Measurements from ENCODE around the gene FCER2.
A peak's percentile ranks its signal among the peaks of the same experiment; 100 is the strongest.

Gene FCER2

DNA sequence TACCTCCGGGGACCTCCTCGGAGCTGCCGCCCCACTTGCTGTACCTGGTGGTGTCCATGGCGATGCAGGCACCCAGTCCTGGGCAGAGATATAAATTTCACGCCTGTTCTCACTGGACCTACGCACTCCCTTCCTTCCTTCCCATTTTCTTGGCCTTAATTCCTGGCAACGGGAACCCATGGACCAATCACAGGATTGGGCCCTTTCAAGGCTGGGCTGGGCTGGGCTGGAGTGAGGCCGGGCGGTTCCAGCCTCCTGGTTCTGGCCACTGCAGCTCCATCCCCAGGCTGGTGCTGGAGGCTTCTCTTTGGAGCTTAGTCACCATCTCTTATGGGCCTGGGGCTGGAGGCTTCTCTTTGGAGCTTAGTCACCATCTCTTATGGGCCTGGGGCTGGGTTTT lies 30.1 kb upstream of the FCER2 start, which contains the start of gene CLEC4G:
CLEC4G (minus strand) TSS at position 66 of the 400 bp plus-strand sequence; CDS start at position 58, 8 bp downstream.
- DNase-seq, result no peak

DNA sequence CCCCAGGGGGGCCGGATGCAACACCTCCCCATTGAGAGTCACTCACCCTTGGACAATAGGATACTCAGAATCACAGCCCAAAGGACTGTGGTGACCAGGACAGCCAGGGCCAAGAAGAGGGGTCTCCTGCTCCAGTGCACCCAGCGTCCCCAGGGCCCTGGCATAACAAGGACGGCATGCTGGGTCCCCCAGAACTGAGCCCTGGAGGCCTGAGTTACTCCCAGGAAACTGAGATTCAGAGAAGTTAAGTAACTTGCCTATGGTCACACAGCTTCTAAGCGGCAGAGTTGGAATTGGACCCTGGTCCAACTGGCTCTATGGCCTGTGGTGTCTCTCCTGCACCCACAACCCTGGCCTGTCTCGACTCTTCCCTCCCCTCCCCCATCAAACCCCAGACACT lies 29.7 kb upstream of the FCER2 start:
- no peak for DNase-seq

DNA sequence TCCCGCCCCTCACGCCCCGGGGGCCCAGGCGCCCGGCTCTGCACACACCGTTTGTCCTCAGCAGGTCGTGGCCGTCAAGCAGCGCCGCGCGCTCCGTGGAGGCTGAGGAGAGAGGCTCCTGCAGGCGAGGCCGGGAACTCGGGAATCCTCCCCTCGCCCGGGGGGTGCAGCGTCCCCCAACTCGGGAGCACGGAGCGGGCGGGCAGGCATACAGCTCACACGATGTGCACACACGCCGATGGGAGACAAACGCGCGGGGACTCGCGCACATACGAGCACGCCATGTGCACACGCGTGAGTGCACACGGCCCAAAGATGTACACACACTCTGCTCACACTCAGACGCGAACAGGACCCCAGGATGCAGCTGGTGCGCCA lies 29.3 kb upstream of the FCER2 start:
- no peak for DNase-seq

GRCh38 chr19:7730286-7731217 lies 28.6 kb upstream of the FCER2 start:
- no peak for DNase-seq

- DNase-seq, result peak; percentile 33
These were observed 27.9 kb upstream of the FCER2 start for GRCh38 chr19:7729831-7730285.

- DNase-seq, result peak; percentile 29
These were observed 27.3 kb upstream of the FCER2 start for GRCh38 chr19:7729211-7729610.

DNA sequence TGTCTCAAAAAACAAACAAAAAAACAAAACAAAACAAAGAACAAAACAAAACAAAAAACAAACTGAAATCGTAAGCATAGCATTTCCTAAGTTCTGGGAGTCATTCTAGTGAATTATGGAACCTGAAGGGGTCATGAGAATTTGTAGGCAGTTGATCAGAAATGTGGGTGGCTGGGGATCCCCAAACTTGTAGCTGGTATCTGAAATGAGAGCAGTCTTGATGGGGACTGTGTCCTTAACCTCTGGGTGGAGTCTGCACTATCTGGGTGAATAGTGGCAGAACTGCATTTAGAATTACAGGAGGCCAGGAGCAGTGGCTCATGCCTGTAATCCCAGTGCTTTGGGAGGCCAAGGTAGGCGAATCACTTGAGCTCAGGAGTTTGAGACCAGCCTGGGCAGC lies 23.9 kb upstream of the FCER2 start:
- DNase-seq, result no peak

DNA sequence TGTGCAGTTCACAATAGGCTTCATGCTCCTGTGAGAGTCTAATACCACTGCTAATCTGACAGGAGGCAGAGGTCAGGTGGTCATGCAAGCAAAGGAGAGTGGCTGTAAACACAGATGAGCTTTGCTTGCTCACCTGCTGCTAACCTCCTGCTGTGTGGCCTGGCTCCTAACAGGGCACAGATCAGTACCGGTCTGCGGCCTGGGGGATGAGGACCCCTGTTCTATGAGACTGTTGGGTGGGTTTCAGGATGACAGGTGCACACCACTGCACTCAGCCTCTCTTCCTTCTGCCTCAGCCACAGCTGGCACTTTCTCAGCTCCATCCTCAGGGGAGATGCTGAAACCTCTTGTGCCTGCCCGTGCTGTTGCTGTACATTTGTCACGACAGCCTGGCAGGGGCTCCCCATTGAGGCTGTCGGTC lies 20.3 kb upstream of the FCER2 start:
- DNase-seq, result no peak

DNA sequence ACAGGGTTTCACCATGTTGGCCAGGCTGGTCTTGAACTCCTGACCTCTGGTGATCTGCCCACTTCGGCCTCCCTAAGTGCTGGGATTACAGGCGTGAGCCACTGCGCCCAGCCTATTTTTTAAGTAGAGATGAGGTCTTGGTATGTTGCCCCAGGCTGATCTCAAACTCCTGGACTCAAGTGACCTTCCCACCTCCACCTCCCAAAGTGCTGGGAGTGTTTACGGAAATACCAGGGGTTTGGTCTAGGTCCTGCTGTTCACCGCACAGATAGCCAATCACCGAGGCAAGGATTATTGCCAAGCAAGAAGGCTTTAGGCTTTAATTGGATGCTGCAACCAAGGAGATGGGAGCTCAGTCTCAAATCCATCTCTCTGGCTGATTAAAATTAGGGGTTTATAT lies 18.4 kb upstream of the FCER2 start:
- DNase-seq, result no peak

GRCh38 chr19:7718668-7719067 lies 16.7 kb upstream of the FCER2 start:
- DNase-seq, result peak; percentile 40

DNA sequence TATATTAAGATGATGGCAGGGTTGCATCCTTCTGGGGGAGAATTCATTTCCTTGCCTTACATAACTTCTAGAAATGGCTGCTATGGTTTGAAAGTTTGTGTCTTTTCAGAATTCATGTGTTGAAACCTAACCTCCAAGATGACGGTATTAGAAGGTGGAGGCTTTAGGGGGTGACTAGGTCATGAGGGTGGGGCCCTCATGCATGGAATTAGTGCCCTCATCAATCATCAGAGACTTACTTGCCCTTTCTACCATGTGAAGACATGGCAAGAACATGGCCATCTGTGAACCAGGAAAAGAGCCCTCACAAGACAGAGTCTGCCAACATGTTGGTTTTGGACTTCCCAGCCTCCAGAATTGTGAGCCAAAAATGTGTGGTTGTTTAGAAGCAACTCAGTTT lies 14.8 kb upstream of the FCER2 start:
- DNase-seq, result no peak

DNA sequence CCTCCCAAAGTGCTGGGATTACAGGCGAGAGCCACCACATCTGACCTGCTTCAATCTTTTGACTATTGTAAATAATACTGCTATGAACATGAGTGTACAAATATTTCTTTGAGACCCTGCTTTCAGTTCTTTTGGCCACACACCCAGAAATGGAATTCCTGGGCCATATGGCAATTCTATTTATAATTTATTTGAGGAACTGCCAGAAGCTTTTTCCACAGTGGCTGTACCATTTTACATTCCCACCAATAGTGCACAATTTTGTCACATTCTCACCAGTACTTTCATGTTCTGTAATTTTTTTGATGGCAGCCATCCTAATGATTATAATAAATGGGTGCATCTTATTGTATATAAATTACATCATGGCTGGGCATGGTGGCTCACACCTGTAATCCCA lies 13.7 kb upstream of the FCER2 start:
- DNase-seq, result no peak

DNA sequence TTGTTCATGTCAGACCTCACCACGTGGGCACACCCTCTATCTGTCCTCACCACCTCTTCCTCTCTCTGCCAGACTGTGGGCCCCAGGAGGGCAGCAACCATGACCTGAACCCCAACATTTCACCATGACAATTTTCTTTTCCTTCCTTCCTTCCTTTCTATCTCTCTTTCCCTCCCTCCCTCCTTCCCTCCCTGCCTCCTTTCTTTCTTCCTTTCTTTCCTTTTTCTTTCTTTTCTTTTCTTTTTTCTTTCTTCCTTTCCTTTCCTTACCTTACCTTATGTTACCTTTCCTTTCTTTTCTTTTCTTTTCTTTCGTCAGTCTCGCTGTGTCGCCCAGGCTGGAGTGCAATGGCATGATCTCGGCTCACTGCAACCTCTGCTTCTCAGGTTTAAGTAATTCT lies 8.7 kb upstream of the FCER2 start:
- no peak for DNase-seq

GRCh38 chr19:7709932-7710460 lies 8.1 kb upstream of the FCER2 start:
- no peak for DNase-seq

GRCh38 chr19:7706955-7707456 lies 5.1 kb upstream of the FCER2 start:
- no peak for DNase-seq

DNA sequence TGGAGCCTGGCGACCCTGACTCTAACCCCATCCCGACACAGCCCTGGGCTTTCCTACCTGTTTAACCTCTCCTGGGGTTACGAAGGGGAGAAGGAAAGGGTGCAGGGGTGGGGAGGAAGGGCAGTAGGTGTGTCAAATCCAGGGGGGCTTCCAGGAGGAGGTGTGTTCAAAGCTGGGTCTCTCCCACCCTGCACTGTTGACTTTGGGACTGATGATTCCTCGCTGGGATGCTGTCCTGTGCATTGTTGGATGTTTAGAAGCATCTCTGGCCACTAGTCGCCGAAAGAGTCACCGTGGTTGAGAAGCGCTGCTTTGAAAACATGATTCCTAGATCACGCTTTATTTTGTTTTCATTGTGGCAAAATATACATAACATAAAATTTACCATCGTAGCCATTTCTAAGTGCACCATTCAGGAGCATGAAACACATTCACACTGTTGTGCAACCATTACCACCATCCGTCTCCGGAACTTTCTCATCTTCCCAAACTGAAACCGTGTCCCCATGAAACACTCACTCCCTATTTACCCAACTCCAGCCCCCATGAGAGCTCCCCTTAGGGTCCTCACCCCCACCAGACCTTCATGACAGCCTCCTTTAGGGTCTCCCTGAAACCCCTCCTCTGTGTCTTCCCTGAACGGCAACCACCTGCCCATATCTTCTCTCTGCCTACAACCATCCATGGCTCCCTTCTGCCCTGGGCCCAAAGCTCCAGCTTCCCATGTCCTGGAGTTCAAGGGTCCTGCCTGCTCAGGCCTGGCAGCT lies 4.4 kb upstream of the FCER2 start:
- no peak for DNase-seq

DNA sequence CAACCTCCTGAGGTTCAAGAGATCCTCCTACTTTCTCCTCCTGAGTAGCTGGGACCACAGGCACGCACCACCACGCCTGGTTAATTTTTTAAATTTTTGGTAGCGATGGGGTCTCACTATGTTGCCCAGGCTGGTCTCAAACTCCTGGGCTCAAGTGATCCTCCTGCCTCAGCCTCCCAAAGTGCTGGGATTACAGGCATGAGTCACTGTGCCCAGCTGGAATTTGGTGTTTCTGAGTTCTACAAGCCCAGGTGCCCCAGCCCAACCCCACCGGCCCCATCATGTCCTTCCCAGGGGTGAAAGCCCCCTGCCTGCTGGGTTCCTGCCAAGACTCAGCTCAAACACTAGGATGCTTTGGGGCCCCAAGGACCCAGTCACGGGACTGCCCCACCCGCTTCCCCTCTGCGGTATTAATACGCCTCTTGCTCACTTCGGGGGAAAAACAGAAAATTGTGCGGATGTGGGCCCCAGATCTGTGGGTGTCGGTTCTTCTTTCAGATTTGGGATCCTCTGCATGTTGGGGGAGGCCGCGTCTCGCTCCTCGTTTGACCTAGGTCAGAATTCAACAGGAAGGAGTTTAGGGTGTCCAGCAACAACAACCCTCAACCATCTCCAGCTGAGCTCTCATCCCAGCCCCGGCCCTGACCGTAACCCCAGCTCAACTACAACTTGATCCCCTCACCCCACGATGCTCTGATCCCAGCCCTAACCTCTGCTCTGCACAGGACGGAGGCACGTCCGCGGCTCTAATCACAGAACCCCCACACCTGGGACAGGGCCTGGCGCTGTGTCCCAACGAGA lies 3.7 kb upstream of the FCER2 start:
- peak; percentile 82 for DNase-seq

- DNase-seq, result no peak
These were observed 2.5 kb upstream of the FCER2 start for GRCh38 chr19:7704280-7705060.

GRCh38 chr19:7703332-7703731 lies 1.4 kb upstream of the FCER2 start:
- DNase-seq, result no peak

GRCh38 chr19:7701049-7701653 lies 780 bp downstream of the FCER2 start:
- DNase-seq, result no peak
